NCI-H1694 (cell line): ENCODE measurements around the gene EXD3.
"Not testable (repeated sequence)": the region's sequence is repeated elsewhere in the genome, so short reads cannot be mapped to it uniquely, and the experiment has no call there.

Source experiments
- DNase-seq: peaks from one replicate; lab custom pipeline; 2025; lab: John Stamatoyannopoulos, UW

Gene EXD3

GRCh38 chr9:137379761-137380161 is 43.2 kb downstream of the EXD3 start:
- no peak for DNase-seq

- not testable (repeated sequence) for DNase-seq
Measured at GRCh38 chr9:137378688-137379410, 44.1 kb downstream of the EXD3 start.

DNA sequence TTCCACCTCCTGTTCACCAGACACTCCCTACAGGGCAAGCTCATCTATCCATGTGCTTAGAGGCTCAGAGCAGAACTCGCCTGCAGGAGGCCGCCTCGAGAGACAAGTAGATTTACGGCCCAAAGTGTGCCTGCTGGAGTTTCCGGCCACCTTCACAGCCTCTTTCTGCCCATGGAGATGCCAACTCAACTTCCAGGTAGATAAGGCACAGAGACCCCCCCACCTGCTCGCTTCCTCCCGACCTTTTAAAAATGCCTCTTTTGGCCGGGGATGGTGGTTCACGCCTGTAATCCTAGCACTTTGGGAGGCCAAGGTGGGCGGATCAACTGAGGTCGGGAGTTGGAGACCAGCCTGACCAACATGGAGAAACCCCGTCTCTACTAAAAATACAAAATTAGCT is 46.6 kb downstream of the EXD3 start:
- no peak for DNase-seq

DNA sequence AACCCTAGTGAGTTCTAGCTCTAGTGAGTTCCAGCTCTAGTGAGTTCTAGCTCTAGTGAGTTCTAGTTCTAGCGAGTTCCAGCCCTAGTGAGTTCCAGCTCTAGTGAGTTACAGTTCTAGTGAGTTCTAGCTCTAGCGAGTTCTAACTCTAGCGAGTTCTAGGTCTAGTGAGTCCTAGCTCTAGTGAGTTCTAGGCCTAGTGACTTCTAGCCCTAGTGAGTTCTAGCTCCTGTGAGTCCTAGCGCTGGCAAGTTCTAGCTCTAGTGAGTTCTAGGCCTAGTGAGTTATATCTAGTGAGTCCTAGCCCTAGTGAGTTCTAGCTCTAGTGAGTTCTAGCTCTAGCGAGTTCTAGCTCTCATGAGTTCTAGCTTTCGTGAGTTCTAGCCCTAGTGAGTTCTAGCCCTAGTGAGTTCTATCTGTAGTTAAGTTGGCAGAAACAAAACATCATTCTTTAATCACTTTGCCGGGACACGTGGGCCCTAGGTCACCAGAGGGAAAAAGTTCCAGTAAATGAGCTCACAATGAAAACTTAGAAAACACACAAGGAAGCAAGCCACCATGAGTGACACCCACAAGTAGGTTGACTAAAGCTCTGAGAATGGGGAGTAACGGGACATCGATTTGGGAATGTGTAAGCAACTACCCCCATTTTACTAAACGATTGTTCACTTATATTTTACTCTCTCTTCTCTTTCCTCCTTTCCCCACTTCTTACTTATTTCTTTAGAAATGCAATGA is 47.5 kb downstream of the EXD3 start:
- no peak for DNase-seq

DNA sequence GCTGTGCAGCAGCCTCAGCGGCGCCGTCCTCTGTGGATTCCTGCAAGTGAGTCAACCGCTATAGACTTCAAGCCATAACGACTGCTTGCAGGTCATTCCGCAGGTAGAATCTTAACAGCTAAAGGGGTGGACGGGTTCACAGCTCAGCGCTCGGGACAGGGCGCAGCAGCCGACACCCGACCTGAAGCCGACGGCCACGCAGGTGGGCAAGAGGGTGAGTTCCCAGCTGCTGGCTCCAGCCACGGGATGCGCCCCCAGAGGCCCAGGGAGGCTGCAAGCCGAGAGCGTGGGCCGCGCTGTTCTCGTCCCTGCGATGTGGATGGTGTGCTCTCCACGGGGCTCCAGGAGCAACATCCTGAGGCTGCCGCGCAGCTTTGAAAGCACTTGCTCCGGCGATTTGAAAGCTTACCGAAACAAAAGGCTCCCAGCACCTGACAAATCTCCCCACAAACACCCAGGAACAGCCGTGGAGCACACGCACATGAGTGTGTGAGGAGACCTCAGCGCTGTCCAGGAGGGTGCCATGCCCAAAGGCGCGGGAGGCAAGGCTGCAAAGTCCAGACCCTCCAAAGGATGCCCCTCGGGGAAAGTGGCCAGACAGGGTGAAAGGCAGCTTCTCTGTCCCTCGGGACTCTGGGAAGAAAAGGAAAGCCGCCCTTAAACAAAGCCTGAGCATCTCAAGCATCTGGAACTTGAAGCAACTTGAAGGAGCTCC is 48.7 kb downstream of the EXD3 start:
- no peak for DNase-seq

GRCh38 chr9:137373611-137373980 is 49.4 kb downstream of the EXD3 start:
- DNase-seq: no peak

DNA sequence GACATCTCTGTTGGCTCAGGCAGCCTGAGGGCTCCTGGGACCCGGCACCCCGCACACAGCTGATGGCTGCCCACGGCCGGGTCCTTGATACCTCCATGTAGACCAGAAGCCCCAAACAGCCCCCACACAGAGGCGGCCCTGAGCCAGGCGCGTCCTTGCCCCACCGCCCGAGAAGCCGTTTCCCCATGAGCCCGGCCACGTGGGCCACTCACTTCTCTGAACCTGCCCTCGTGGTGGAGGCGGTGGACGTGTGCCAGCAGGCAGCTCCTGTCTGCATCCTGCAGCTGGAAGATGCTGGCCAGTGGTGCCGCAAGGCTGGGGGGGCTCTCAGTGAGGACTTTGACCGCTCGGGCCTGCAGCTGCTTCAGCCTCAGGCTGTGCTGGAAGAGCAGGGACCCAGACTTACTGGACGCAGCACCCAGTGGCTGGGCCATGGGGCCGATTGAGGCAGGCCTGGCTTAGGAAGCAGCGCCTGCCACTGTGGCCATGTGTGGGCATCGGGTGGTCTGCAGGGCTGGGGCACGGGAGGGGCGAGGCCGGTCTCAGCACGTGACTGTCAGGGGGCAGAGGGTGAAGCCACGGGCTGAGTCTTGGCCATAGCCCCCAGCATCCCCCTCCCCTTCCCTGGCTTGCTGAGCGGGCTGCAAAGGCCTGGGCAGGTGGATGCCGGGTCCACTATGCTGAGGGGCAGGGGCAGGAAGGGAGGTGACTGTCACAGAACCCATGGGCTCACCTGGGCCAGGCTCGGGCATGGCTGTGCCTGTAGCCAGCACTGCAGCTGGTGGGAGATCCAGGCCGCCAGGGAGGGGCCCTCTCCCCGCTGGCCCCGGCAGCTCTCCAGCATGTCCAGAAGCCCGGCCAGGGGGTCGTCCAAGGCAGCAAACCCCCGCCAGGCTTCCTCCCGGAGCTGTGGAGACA is 50.0 kb downstream of the EXD3 start:
- no peak for DNase-seq

GRCh38 chr9:137371946-137372651 is 50.9 kb downstream of the EXD3 start:
- no peak for DNase-seq

DNA sequence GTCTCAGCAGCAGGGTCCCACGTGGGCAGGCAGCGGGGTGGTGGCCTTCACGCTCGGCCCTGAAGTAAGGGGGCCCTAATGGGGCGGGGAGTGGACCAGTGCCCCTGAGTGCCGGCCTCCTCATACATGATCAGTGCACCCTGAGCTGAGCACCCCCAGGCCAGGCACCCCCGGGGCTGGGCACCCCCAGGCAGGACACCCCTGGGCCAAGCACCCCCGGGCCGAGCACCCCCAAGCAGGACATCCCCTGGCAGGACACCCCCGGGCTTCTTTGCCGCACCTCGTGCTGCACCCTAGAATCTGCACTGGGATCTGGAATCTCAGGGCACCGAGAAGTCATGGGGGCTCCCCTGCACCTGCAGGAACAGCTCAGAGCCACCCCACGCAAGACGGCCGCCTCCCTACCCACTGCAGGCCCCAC is 51.4 kb downstream of the EXD3 start:
- no peak for DNase-seq

- no peak for DNase-seq
Measured at GRCh38 chr9:137370865-137371520, 52.0 kb downstream of the EXD3 start.

- DNase-seq: no peak
Measured at GRCh38 chr9:137369911-137370764, 52.8 kb downstream of the EXD3 start.

DNA sequence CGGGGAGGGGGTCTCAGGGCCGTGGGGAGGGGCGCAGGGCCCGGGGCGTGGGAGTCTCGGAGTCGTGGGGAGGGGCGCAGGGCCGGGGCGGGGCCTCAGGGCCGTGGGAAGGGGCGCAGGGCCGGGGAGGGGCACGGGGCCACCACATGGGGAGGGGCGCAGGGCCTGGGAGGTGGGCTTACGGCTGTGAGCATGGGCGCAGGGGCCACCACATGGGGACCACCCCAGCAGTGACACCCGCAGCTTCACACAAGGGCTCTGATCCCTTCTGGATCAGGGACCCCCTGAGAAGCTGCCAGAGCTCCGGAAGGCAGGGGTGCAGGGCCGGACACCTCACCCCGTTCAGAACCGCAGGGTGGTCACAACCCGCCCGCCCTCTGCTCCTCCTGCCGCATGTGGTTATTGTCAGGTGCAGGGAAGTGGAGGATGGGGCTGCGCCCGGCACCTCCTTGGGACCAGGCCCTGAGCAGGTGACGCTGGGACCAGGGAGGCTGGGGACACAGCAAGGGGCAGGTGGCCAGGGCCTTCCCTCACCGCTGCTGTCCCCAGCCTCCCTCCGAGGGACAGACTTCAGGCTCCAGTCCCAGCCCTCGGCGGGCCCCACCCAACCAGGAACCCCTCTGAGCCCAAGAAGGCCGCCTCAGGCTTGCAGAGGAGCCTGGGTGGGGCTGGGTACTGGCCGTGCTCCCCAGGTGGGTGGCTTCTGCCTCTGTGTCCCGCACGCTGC is 53.7 kb downstream of the EXD3 start:
- no peak for DNase-seq

DNA sequence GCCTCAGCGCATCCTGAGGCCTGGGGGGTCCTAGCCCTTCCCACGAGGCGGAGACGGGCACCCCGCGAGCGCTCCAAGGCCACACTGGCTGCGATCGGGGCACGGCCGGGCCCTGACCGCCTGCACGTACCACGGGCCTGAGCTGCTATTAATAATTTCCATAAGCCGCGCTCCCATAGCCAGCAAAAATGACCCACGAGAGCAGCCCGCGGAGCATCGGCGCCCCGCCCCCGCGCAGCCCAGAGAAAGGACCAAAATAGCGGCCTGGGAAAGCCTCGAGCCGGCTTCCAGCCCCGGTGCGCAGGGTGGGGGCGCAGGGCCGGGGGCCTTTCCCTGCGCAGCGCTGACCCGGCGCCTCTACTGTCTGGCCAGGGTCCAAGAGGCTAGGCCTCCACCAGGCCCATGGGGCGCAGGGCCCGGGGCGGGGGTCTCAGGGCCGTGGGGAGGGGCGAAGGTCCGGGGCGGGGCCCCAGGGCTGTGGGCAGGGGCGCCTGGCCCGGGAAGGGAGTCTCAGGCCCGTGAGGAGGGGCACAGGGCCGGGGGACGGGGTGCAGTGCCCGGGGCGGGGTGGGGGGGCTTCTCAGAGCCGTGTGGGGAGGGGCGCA is 54.4 kb downstream of the EXD3 start:
- DNase-seq: no peak

DNA sequence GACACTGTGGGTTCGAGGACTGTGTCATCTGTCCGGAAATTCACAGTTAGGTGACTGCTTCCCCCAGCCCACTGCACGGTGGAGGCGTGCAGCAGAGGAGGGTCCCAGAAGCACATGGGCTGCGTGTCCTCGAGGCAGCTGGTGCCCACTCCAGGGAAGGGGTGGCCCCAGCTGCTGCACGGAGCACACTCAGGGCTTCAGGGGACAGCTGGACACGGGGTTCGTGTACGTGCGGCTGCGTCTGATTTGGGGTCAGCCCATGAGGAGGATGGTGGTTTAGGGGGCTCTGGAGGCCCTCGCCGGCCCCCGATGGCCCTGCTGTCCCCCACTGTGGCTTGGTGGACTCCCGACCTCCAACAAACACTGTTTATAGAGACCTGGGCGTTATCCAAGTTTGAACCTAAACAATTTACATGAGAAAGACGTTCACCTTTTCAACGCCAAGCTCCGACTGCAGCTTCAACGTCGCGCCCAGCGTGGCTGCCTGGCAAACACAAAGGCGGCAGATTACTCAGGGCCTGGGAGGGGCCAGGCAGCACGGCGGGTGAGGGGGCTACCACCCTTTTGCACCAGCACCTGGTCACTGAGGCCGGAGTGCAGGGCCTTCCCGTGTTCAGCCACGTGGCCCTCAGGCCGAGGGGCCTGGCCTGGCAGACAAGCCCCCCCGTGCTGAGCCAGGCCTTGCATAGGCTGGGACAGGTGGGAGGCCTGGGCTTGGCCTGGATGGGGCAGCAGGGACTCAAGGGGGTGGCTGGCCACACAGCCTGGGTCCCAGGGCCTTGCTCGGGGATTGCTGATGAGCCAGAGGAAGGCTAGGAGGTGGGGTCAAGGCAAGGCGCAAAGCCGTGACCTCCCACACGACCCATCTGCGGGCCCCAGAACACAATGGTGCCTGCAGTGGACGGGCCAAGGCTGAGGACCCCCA is 55.2 kb downstream of the EXD3 start:
- no peak for DNase-seq

- no peak for DNase-seq
Measured at GRCh38 chr9:137366891-137367381, 56.0 kb downstream of the EXD3 start.

DNA sequence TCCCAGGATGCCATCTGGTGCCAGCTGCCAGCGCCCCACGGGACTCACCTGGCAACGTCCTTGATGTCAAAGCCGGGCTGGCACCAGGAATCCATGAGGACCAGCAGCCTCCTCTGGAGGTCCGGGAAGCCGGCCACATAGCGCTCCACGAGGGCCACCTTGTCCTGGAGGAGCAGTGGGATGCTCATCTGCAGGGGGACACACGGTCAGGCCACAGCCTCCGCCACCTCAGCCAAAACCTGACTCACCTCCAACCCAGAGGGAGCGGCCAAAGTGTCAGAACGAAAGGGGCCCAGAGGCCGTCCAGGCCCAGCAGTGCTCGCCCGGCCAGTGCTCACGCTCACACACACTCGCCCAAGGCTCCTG is 56.5 kb downstream of the EXD3 start:
- no peak for DNase-seq
